HEK293 (cell line): ENCODE results near the gene C7orf57.

ENCODE experiments used
- CTCF ChIP-seq: fragments of 450-650 bp; formaldehyde crosslinking; IDR thresholded peaks from 2 replicates; pipeline ENCODE4 v1.5.1; 2016; ENCODE audit warnings: missing biosample characterization, missing genetic modification characterization
- REST ChIP-seq: fragments of 450-650 bp; formaldehyde crosslinking; IDR thresholded peaks from 2 replicates; pipeline ENCODE4 v1.5.1; 2016; ENCODE audit warnings: missing biosample characterization, missing genetic modification characterization
- YY1 ChIP-seq: fragments of 450-650 bp; formaldehyde crosslinking; IDR thresholded peaks from 2 replicates; pipeline ENCODE4 v1.5.1; 2018; ENCODE audit warnings: missing biosample characterization, missing genetic modification characterization
- ZBTB1 ChIP-seq: fragments of 450-650 bp; formaldehyde crosslinking; IDR thresholded peaks from 2 replicates; pipeline ENCODE4 v1.5.1; 2016; ENCODE audit warnings: missing biosample characterization, missing genetic modification characterization
- ZNF302 ChIP-seq: fragments of 450-650 bp; formaldehyde crosslinking; IDR thresholded peaks from 2 replicates; pipeline ENCODE4 v1.5.1; 2016; ENCODE audit warnings: missing biosample characterization, missing genetic modification characterization, low read depth
- ZNF792 ChIP-seq: fragments of 450-650 bp; formaldehyde crosslinking; IDR thresholded peaks from 2 replicates; pipeline ENCODE4 v1.5.1; 2016; ENCODE audit warnings: missing biosample characterization, missing genetic modification characterization
- TF ChIP-seq, protein P1 (sequence below): fragments of 450-650 bp; formaldehyde crosslinking; conservative IDR thresholded peaks from 2 replicates; pipeline ENCODE4 v1.5.1; 2016; ENCODE audit warnings: low read depth, missing biosample characterization, missing genetic modification characterization

DNA sequence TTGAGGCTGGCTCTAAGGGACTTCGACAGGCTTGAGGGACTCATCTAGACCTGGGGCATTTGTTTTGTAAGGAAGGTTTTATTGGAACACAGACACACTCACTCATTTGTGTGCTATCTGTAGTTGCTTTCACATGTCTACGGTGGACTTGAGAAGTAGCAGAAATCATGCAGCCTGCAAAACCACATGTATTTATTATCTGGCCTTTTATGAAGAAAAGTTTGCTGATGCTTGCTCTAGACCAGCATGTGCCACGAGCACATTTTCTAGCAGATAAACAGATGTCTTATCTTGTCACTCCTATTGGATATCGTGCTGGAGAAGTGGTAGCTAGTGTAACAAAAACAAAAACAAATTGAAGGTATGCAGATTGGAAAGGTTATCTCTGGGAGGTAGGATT, 63.5 kb downstream of the C7orf57 start:
- no peak for TF ChIP-seq ZBTB1 (tag by site-specific recombination)
- no peak for TF ChIP-seq ZNF302 (tag by site-specific recombination)
- TF ChIP-seq CTCF, result no peak
- no peak for TF ChIP-seq YY1
- TF ChIP-seq ZNF792 (tag by site-specific recombination), result no peak
- TF ChIP-seq, protein P1, sequence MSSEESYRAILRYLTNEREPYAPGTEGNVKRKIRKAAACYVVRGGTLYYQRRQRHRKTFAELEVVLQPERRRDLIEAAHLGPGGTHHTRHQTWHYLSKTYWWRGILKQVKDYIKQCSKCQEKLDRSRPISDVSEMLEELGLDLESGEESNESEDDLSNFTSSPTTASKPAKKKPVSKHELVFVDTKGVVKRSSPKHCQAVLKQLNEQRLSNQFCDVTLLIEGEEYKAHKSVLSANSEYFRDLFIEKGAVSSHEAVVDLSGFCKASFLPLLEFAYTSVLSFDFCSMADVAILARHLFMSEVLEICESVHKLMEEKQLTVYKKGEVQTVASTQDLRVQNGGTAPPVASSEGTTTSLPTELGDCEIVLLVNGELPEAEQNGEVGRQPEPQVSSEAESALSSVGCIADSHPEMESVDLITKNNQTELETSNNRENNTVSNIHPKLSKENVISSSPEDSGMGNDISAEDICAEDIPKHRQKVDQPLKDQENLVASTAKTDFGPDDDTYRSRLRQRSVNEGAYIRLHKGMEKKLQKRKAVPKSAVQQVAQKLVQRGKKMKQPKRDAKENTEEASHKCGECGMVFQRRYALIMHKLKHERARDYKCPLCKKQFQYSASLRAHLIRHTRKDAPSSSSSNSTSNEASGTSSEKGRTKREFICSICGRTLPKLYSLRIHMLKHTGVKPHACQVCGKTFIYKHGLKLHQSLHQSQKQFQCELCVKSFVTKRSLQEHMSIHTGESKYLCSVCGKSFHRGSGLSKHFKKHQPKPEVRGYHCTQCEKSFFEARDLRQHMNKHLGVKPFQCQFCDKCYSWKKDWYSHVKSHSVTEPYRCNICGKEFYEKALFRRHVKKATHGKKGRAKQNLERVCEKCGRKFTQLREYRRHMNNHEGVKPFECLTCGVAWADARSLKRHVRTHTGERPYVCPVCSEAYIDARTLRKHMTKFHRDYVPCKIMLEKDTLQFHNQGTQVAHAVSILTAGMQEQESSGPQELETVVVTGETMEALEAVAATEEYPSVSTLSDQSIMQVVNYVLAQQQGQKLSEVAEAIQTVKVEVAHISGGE (tag by site-specific recombination), result no peak
- TF ChIP-seq REST (tag by site-specific recombination), result no peak
